Endothelial cell of umbilical vein (primary cell): ENCODE results near the gene A1BG. TPM values are rescaled to one million over a fixed set of nuclear protein-coding genes. Genes with fewer than 3 reads are reported as not detected.

Experiments
- BruUV-seq: library from RNA; stranded (reverse); fragments of 400-500 nt; replicated peaks from 2 replicates; lab custom pipeline; 2021; lab: Mats Ljungman, UMichigan
- CTCF ChIA-PET: fragments of 300-600, 350-600 bp; sonication (Branson Sonifier 250); formaldehyde crosslinking; loops from one replicate; lab custom pipeline; 2021; ENCODE audit warnings: antibody characterized with exemption, inconsistent platforms; lab: Charles Lee
- POLR2A ChIA-PET: fragments of 300-600, 350-600 bp; sonication (Branson Sonifier 250); formaldehyde crosslinking; loops from one replicate; lab custom pipeline; 2021; ENCODE audit warnings: antibody characterized with exemption, inconsistent platforms; lab: Charles Lee
- DNase-seq: peaks from one replicate; pipeline ENCODE4 v3.0.0-alpha.2; 2011; ENCODE audit warnings: low read depth, low spot score
- FAIRE-seq: peaks from 2 replicates; lab custom pipeline; 2011; peaks lifted over from hg19 to GRCh38; lab: Jason Lieb, UNC
- H2AFZ ChIP-seq: 2 replicates; pipeline ENCODE4 v1.6.0; 2012; ENCODE audit warnings: low read depth, low read length, control low read depth, inconsistent platforms
- H3K27ac ChIP-seq: 2 replicates; pipeline ENCODE4 v1.5.1; 2011; ENCODE audit warnings: low read depth, mild to moderate bottlenecking, control low read depth, low read length, moderate library complexity; ENCODE audit not compliant: insufficient read depth
- H3K27me3 ChIP-seq, 2 experiments: 2 replicates each; pipeline versions ENCODE4 v1.6.0 to v1.6.1; 2011; ENCODE audit warnings: low read length in 2 of 2, mixed read lengths in 1 of 2; ENCODE audit not compliant: control insufficient read depth in 2 of 2, insufficient read depth in 2 of 2
- H3K36me3 ChIP-seq, 2 experiments: 2 replicates in 1 of 2; 3 replicates in 1 of 2; pipeline ENCODE4 v1.5.1; 2011; ENCODE audit warnings: low read length in 2 of 2, mild to moderate bottlenecking in 1 of 2, moderate library complexity in 1 of 2; ENCODE audit not compliant: control insufficient read depth in 2 of 2, insufficient read depth in 2 of 2; ENCODE audit errors: extremely low read depth in 1 of 2
- H3K4me1 ChIP-seq: 3 replicates; pipeline ENCODE4 v1.5.1; 2011; ENCODE audit warnings: mild to moderate bottlenecking, low read length; ENCODE audit not compliant: control insufficient read depth, insufficient read depth; ENCODE audit errors: extremely low read depth
- H3K4me2 ChIP-seq: 2 replicates; pipeline ENCODE4 v1.6.1; 2011; ENCODE audit warnings: low read length, control low read depth, mixed read lengths; ENCODE audit not compliant: insufficient read depth
- H3K4me3 ChIP-seq, 3 experiments: fragments of 200-600 bp in 1 of 3; sonication (generic), shearing (Covaris generic) in 1 of 3; replicated peaks in 1 of 3; 2 replicates each; pipeline ENCODE4 v1.5.1; 2011 to 2016; ENCODE audit warnings: control low read depth in 3 of 3, low read length in 3 of 3, mild to moderate bottlenecking in 2 of 3, inconsistent platforms in 1 of 3, low read depth in 1 of 3, moderate library complexity in 1 of 3; ENCODE audit not compliant: insufficient read depth in 1 of 3
- H3K79me2 ChIP-seq: 2 replicates; pipeline ENCODE4 v1.6.0; 2012; ENCODE audit warnings: low read length, inconsistent platforms; ENCODE audit not compliant: control insufficient read depth, insufficient read depth
- H3K9ac ChIP-seq: replicated peaks from 2 replicates; pipeline ENCODE3; 2011; ENCODE audit warnings: low read length, control low read depth; ENCODE audit not compliant: insufficient read depth; ENCODE audit errors: extremely low read depth
- H3K9me1 ChIP-seq: replicated peaks from 3 replicates; pipeline ENCODE4 v1.6.0; 2011; ENCODE audit warnings: mild to moderate bottlenecking, low read length; ENCODE audit not compliant: control insufficient read depth, insufficient read depth; ENCODE audit errors: extremely low read depth
- H3K9me3 ChIP-seq: replicated peaks from 2 replicates; pipeline ENCODE4 v1.5.1; 2012; ENCODE audit warnings: low read length, inconsistent platforms; ENCODE audit not compliant: control insufficient read depth, insufficient read depth
- H4K20me1 ChIP-seq: replicated peaks from 2 replicates; pipeline ENCODE3; 2011; ENCODE audit warnings: mild to moderate bottlenecking, low read length; ENCODE audit not compliant: control insufficient read depth, insufficient read depth; ENCODE audit errors: extremely low read depth
- CTCF ChIP-seq, 2 donors: IDR thresholded peaks; 1 replicate in 1 of 2; 2 replicates in 1 of 2; pipeline ENCODE4 v1.5.1; 2011; ENCODE audit warnings: low read length in 2 of 2, mild to moderate bottlenecking in 2 of 2, moderate library complexity in 2 of 2, control low read depth in 1 of 2, inconsistent platforms in 1 of 2, low read depth in 1 of 2; ENCODE audit not compliant: insufficient read depth in 1 of 2; ENCODE audit errors: extremely low read depth in 1 of 2
- EZH2 ChIP-seq: IDR thresholded peaks from 2 replicates; pipeline ENCODE4 v1.6.1; 2012; ENCODE audit warnings: borderline replicate concordance, low read depth, mild to moderate bottlenecking, moderate library complexity, low read length, inconsistent platforms; ENCODE audit not compliant: severe bottlenecking
- FOS ChIP-seq: IDR thresholded peaks from 2 replicates; pipeline ENCODE4 v1.6.1; 2011; ENCODE audit warnings: mild to moderate bottlenecking, low read length, moderate library complexity, borderline replicate concordance; ENCODE audit not compliant: insufficient read depth
- GATA2 ChIP-seq: IDR thresholded peaks from 2 replicates; pipeline ENCODE4 v1.7.0; 2011; ENCODE audit warnings: low read depth, mild to moderate bottlenecking, moderate library complexity, mixed read lengths, low read length; ENCODE audit not compliant: insufficient read length, insufficient read depth
- JUN ChIP-seq: IDR thresholded peaks from 2 replicates; pipeline ENCODE4 v1.6.1; 2011; ENCODE audit warnings: borderline replicate concordance, low read depth; ENCODE audit not compliant: insufficient read length, insufficient read depth
- MAX ChIP-seq: IDR thresholded peaks from 2 replicates; pipeline ENCODE4 v1.6.1; 2011; ENCODE audit not compliant: insufficient read depth, insufficient read length
- MYC ChIP-seq: IDR thresholded peaks from one replicate; pipeline ENCODE4 v1.6.1; 2011; ENCODE audit warnings: mild to moderate bottlenecking, low read depth, low read length
- POLR2A ChIP-seq: IDR thresholded peaks from 2 replicates; pipeline ENCODE4 v1.6.1; 2012; ENCODE audit warnings: low read depth, mild to moderate bottlenecking, control low read depth, low read length
- POLR2AphosphoS5 ChIP-seq: IDR thresholded peaks from 2 replicates; pipeline ENCODE4 v1.6.1; 2012; ENCODE audit warnings: low read depth, mild to moderate bottlenecking, control low read depth, low read length, moderate library complexity; ENCODE audit not compliant: insufficient read depth
- dilution Hi-C: fragments of 300-500 bp; cut with MboI; formaldehyde crosslinking; loops from one replicate; pipeline ENCODE4 v1.15.0; 2019; ENCODE audit warnings: low sequenced_read_pairs; ENCODE audit not compliant: extremely low pct_ligation_motif_present
- intact Hi-C: fragments of 100-400 bp; cut with micrococcal nuclease; formaldehyde crosslinking; loops from one replicate; pipeline ENCODE4 v1.10.0; 2022
- polyA plus RNA-seq, 4 experiments: library from polyadenylated mRNA; depleted of rRNA in 3 of 4; stranded (reverse) in 3 of 4; unstranded in 1 of 4; fragments of >200 nt; gene quantifications; 2 replicates each; pipeline versions ENCODE4 v1.2.1 to v1.2.3, GENCODE V29; 2011 to 2012; ENCODE audit warnings: missing spikeins in 1 of 4
- total RNA-seq: library from RNA; stranded (reverse); gene quantifications from 2 replicates; pipeline ENCODE4 v1.2.3, GENCODE V29; 2021

A1BG gene
- total and polyA plus RNA-seq, 2 donors (not counting 3 experiments of a cell fraction or from before 2014, with no cell fraction given) = 2.3 to 3.7 TPM

GRCh38 chr19:58364146-58364545 lies 10.9 kb upstream of the A1BG start:
- TF ChIP-seq GATA2 (no peak), MYC (no peak), EZH2 (no peak), POLR2A (no peak), CTCF (IDR thresholded peaks at IDR 0.05; ENCODE audit: extremely low read depth in 1 of 2, insufficient read depth in 1 of 2, low read depth in 1 of 2, low read length in 2 of 2) (no peak), MAX (no peak), POLR2AphosphoS5 (no peak), FOS (no peak), JUN (no peak)
- no peaks in the 10 kb centered on the region for H3K9me1 ChIP-seq
- no peak overlapping the region for H3K9ac ChIP-seq
- H3K4me3 ChIP-seq = no peak overlapping the region
- peaks cover 13 to 21% of the 10 kb centered on the region in 2 experiments for H3K27me3 ChIP-seq
- H3K9me3 ChIP-seq = no peaks in the 10 kb centered on the region
- H3K79me2 ChIP-seq = no peaks in the 10 kb centered on the region
- CTCF ChIA-PET = interaction anchor here (1.1 kb wide), 1 partner anchor 9 kb away, joined by 4 read pairs; no protein-coding TSS in a partner anchor
- dilution Hi-C loops (no loop called here), intact Hi-C loops (no loop called here)
- H3K4me2 ChIP-seq = no peak overlapping the region
- H3K36me3 ChIP-seq = no peaks in the 10 kb centered on the region
- H3K4me1 ChIP-seq = peaks cover 3% of the 10 kb centered on the region
- no TSS peak for BruUV-seq
- no peak overlapping the region for H3K27ac ChIP-seq
- no peak for DNase-seq
- no peaks in the 10 kb centered on the region for H4K20me1 ChIP-seq
- no peak overlapping the region for H2AFZ ChIP-seq
- POLR2A ChIA-PET = no interaction called here
- no peak for FAIRE-seq
